Kidney epithelial cell (primary cell): Measurements from ENCODE around the gene GATA1. TPM values are rescaled to one million over a fixed set of nuclear protein-coding genes. Genes with fewer than 3 reads are reported as not detected.

ENCODE experiments used
- DNase-seq: peaks from one replicate; pipeline ENCODE4 v3.0.0-alpha.2; 2010; ENCODE audit warnings: low read depth
- H3K27me3 ChIP-seq: 2 replicates; pipeline ENCODE4 v1.6.0; 2011; ENCODE audit warnings: low read length; ENCODE audit not compliant: control insufficient read depth, insufficient read depth
- H3K36me3 ChIP-seq: 2 replicates; pipeline ENCODE4 v1.5.1; 2011; ENCODE audit warnings: low read length; ENCODE audit not compliant: control insufficient read depth, insufficient read depth
- H3K4me3 ChIP-seq: 2 replicates; pipeline ENCODE4 v1.5.1; 2011; ENCODE audit warnings: low read depth, mild to moderate bottlenecking, control low read depth, low read length
- CTCF ChIP-seq: IDR thresholded peaks from 2 replicates; pipeline ENCODE4 v1.5.1; 2011; ENCODE audit warnings: mild to moderate bottlenecking, moderate library complexity, low read length, control low read depth, inconsistent platforms; ENCODE audit not compliant: insufficient read depth, poor library complexity, severe bottlenecking
- total RNA-seq: library from RNA; depleted of rRNA; stranded (reverse); fragments of >200 nt; gene quantifications from 2 replicates; pipeline ENCODE4 v1.2.3, GENCODE V29; 2015

Gene GATA1
- total RNA-seq, 1 donor from 2014 or later: not detected

- Histone ChIP-seq H3K4me3 (no peak overlapping the region), H3K36me3 (no peaks in the 10 kb centered on the region), H3K27me3 (no peaks in the 10 kb centered on the region)
- TF ChIP-seq CTCF: no peak
- no peak for DNase-seq
Measured at GRCh38 chrX:48779399-48779798, 7.0 kb upstream of the GATA1 start.

GRCh38 chrX:48781705-48782104, 4.7 kb upstream of the GATA1 start:
- Histone ChIP-seq H3K36me3 (no peaks in the 10 kb centered on the region), H3K27me3 (no peaks in the 10 kb centered on the region)
- TF ChIP-seq CTCF: no peak

DNA sequence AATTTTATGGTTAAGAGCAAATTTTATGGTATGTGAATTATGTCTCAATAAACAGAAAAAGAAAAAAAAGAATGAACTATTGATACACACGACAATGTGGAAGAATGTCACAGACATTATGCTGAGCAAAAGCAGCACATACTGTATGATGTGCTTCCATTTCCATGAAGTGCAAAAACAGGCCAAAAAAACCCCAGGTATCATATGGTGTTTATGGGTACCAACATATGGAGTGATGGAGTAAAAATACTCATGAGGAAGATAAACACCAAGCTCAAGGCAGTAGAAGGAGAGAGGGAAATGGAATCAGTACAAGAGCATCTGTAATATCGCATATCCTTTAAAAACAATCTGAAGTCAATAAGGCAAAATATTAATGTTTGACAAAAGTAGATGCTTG, 4.2 kb upstream of the GATA1 start:
- DNase-seq: no peak
- no peaks in the 10 kb centered on the region for H3K27me3 ChIP-seq
- no peaks in the 10 kb centered on the region for H3K36me3 ChIP-seq
- H3K4me3 ChIP-seq: no peak overlapping the region
- no peak for TF ChIP-seq CTCF

More at GRCh38 chrX:48781705-48782104, 4.7 kb upstream of the GATA1 start:
- DNase-seq: no peak
- H3K4me3 ChIP-seq: no peak overlapping the region

DNA sequence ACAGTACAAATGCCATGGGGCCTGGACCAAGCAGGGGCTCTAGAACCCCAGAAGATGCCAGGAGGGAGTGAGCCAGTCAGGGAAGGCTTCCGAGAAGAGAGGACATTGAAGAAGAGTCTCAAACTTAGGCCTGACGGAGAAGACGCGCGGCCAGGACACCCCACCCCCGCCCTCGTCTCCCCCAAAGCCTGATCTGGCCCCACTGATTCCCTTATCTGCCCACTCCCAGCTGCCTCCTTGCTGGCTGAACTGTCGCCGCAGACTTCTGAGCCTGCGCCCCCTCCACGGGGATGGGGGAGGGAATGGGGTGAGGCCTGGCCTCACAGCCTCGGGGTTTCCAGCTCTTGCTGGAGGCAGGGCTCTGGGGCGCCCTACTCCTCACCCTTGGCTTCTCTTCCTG, 3.6 kb upstream of the GATA1 start:
- no peaks in the 10 kb centered on the region for H3K36me3 ChIP-seq
- no peak for DNase-seq

DNA sequence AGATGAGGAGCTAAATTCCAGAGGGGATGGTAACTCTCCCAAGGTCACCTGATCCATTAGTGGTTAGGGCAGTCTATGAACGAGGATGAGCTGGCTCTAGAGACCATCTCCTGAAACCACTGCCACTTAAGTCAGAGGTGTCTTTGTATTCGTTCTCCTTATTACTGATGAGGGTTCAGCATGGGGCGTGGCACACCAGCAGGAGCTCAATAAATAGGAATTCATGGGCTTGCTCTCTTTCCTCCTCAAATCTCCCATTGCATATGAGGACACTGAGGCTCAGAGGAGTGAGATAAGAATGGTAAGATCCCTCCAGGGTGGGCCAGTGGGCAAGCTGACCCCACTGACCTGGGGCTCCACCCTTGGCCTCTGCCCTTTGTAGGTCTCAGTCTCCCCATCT, 1.7 kb upstream of the GATA1 start:
- Histone ChIP-seq H3K36me3 (no peaks in the 10 kb centered on the region), H3K4me3 (no peak overlapping the region), H3K27me3 (no peaks in the 10 kb centered on the region)
- no peak for DNase-seq
- TF ChIP-seq CTCF: no peak

More for the DNA sequence above, 3.6 kb upstream of the GATA1 start:
- H3K4me3 ChIP-seq: no peak overlapping the region
- no peaks in the 10 kb centered on the region for H3K27me3 ChIP-seq
- no peak for TF ChIP-seq CTCF

- TF ChIP-seq CTCF: no peak
- H3K4me3 ChIP-seq: no peak overlapping the region
- DNase-seq: no peak
- no peaks in the 10 kb centered on the region for H3K36me3 ChIP-seq
- H3K27me3 ChIP-seq: no peaks in the 10 kb centered on the region
Measured at GRCh38 chrX:48785186-48785539, 1.2 kb upstream of the GATA1 start.
